ENCODE results near the gene SLC7A8.

SLC7A8 gene

DNA sequence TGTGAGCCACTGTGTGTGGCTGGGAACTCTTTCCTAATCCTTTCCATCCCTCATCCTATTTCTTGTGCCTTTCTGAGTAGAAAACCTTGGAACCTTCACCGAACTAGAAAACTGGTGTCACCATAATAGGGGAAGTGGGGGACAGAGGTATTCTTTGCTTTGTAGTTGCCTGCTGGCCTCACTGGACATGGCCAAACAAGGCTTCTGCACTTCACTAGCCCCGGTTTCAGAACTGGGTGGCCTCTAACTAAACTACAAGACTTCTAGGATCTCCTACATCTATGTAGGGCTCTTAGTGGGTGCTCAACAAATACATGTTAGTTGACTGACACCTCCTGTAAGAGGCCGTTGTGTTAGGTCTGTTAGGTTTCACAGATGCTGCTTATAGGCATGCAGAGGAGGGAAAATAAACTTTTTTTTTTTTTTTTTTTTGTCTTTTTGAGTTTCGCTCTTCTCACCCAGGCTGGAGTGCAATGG is 78.1 kb downstream of the SLC7A8 start:
- in situ Hi-C loops (cut with MboI; ENCODE audit: low sequenced_read_pairs, unreplicated experiment): no loop called here
- DNase-seq (ENCODE audit: low spot score): no peak
- no peak for TF ChIP-seq CTCF (IDR thresholded peaks at IDR 0.05; ENCODE audit: borderline replicate concordance, control extremely low read depth, extremely low read depth, insufficient read depth, missing control alignments)

- DNase-seq (ENCODE audit: low spot score): no peak
- in situ Hi-C loops (cut with MboI; ENCODE audit: low sequenced_read_pairs, unreplicated experiment): no loop called here
- TF ChIP-seq CTCF (IDR thresholded peaks at IDR 0.05; ENCODE audit: borderline replicate concordance, control extremely low read depth, extremely low read depth, insufficient read depth, missing control alignments): no peak
Observed at GRCh38 chr14:23104591-23105347, 78.7 kb downstream of the SLC7A8 start, which contains the start of gene CIROP. Gene CIROP, minus strand, starts transcription at chr14:23104989. Its CDS starts 69 bp downstream, at chr14:23104920.

GRCh38 chr14:23104070-23104590 is 79.3 kb downstream of the SLC7A8 start:
- in situ Hi-C loops (cut with MboI; ENCODE audit: low sequenced_read_pairs, unreplicated experiment): no loop called here
- no peak for TF ChIP-seq CTCF (IDR thresholded peaks at IDR 0.05; ENCODE audit: borderline replicate concordance, control extremely low read depth, extremely low read depth, insufficient read depth, missing control alignments)
- DNase-seq (ENCODE audit: low spot score): no peak

DNA sequence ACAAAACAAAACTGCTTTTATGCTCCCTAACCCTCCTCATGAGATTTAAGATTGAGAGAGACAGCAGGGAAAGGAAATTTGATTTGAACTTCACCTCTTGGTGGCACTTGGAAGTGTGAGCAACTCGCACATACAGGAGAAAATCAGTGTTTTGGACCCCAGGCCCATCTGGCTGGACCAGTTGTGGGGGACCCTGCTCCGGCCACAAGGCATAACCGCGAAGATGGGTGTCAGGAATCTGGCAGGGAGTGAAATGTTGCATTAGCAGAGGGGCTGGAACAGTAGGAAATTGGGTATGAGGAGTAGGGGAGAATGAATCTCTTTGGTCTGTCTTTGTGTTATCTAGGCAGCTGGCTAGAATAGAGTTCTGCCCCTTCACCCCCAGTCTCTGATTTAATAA is 79.9 kb downstream of the SLC7A8 start:
- no peak for DNase-seq (ENCODE audit: low spot score)
- no peak for TF ChIP-seq CTCF (IDR thresholded peaks at IDR 0.05; ENCODE audit: borderline replicate concordance, control extremely low read depth, extremely low read depth, insufficient read depth, missing control alignments)
- in situ Hi-C loops (cut with MboI; ENCODE audit: low sequenced_read_pairs, unreplicated experiment): no loop called here

GRCh38 chr14:23102801-23103200 is 80.7 kb downstream of the SLC7A8 start:
- no peak for TF ChIP-seq CTCF (IDR thresholded peaks at IDR 0.05; ENCODE audit: borderline replicate concordance, control extremely low read depth, extremely low read depth, insufficient read depth, missing control alignments)
- in situ Hi-C loops (cut with MboI; ENCODE audit: low sequenced_read_pairs, unreplicated experiment): no loop called here
- DNase-seq (ENCODE audit: low spot score): no peak

DNA sequence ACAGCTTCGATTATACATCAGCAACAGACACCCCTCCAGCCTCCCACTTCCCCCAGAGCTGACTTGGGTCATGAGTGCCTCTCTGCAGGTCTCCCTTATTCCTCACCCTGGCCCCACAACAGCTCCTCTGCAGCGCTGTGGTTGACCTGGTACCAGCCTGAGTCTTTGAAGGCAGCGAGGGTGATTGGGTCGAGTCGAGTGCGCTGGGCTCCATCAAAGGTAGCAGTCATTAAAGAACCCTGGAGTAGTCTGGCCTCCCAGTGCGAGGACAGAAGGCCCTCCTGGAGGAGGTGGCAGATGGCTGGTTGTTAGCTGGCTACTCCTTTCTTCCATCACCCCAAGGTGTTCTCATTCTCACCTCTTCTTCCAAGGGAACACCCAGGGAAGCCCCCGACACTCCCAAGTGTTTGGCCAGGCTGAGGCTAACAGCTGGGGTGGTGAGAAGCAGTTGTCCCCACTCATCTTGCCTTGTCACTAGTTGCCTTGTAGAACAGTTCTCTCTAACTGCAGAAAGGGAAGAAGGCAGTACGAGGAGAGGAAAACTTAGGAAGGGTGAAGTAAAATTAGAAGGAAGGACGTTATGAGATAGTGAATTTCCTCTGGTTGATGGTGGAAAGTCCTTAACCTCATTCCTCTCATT is 81.4 kb downstream of the SLC7A8 start:
- in situ Hi-C loops (cut with MboI; ENCODE audit: low sequenced_read_pairs, unreplicated experiment): no loop called here
- TF ChIP-seq CTCF (IDR thresholded peaks at IDR 0.05; ENCODE audit: borderline replicate concordance, control extremely low read depth, extremely low read depth, insufficient read depth, missing control alignments): no peak
- DNase-seq (ENCODE audit: low spot score): no peak

Data from GM13976 (cell line).